SK-N-MC (cell line): ENCODE data around the gene WDR12.
"Not testable (repeated sequence)": the region's sequence is repeated elsewhere in the genome, so short reads cannot be mapped to it uniquely, and the experiment has no call there.

Experiments
- DNase-seq: peaks from one replicate; pipeline ENCODE4 v3.0.0-alpha.2; 2011; ENCODE audit warnings: low read depth, low spot score
- H3K27ac ChIP-seq: fragments of 200-600 bp; sonication (generic); 2 replicates; pipeline ENCODE4 v1.5.1; 2016; ENCODE audit warnings: mixed run types
- H3K36me3 ChIP-seq: fragments of 200-600 bp; sonication (generic); 2 replicates; pipeline ENCODE4 v1.6.1; 2017; ENCODE audit warnings: antibody characterized with exemption, low read length, mixed read lengths; ENCODE audit not compliant: insufficient read depth
- H3K4me3 ChIP-seq: fragments of 200-600 bp; sonication (generic); 2 replicates; pipeline ENCODE4 v1.5.1; 2016
- H3K9ac ChIP-seq: fragments of 200-600 bp; sonication (generic); 2 replicates; pipeline ENCODE4 v1.8.0; 2017; ENCODE audit warnings: mixed run types, mixed read lengths; ENCODE audit not compliant: insufficient read length
- H3K9me3 ChIP-seq: fragments of 200-600 bp; sonication (generic); 2 replicates; pipeline ENCODE4 v1.6.1; 2017; ENCODE audit warnings: low read depth, mild to moderate bottlenecking, antibody characterized with exemption, low read length, moderate library complexity, mixed read lengths
- EZH2 ChIP-seq: fragments of 200-600 bp; sonication (generic); IDR thresholded peaks from one replicate; pipeline ENCODE4 v1.6.1; 2017; ENCODE audit warnings: antibody characterized with exemption
- FOXP2 ChIP-seq: optimal IDR thresholded peaks from 2 replicates; pipeline ENCODE3; 2011; ENCODE audit warnings: mild to moderate bottlenecking, moderate library complexity; ENCODE audit not compliant: insufficient read depth; ENCODE audit errors: extremely low read length, control extremely low read depth
- POLR2AphosphoS5 ChIP-seq: IDR thresholded peaks from 2 replicates; pipeline ENCODE4 v1.6.1; 2012; ENCODE audit warnings: mild to moderate bottlenecking, low read depth, low read length, borderline replicate concordance

WDR12 gene

GRCh38 chr2:202911512-202912341, at the start of gene WDR12, which contains the start of gene CARF:
Gene WDR12 (minus strand): TSS chr2:202911673. CDS start chr2:202911476, 197 bp downstream.
Gene CARF (plus strand): TSS chr2:202912275. CDS start chr2:202941903, 29,628 bp downstream.
- TF ChIP-seq POLR2AphosphoS5, result peak; percentile 87
- TF ChIP-seq FOXP2, result no peak
- TF ChIP-seq EZH2, result no peak
- peak; percentile 88 for DNase-seq

GRCh38 chr2:202960524-202960923, 49.1 kb upstream of the WDR12 start:
- Histone ChIP-seq H3K27ac (no peak overlapping the region), H3K36me3 (no peaks in the 10 kb centered on the region), H3K9me3 (no peaks in the 10 kb centered on the region), H3K4me3 (no peak overlapping the region), H3K9ac (no peak overlapping the region)
- no peak for TF ChIP-seq EZH2
- TF ChIP-seq POLR2AphosphoS5, result no peak
- TF ChIP-seq FOXP2, result no peak
- no peak for DNase-seq

More at GRCh38 chr2:202911512-202912341, at the start of gene WDR12, which contains the start of gene CARF:
- peak within 1 kb of the TSS; percentile 94 for H3K4me3 ChIP-seq
- no peaks in the 10 kb centered on the region for H3K9me3 ChIP-seq
- peak within 1 kb of the TSS; percentile 96 for H3K27ac ChIP-seq
- H3K9ac ChIP-seq, result peak within 1 kb of the TSS; percentile 97
- H3K36me3 ChIP-seq, result peaks cover 29% of the 10 kb centered on the region

DNA sequence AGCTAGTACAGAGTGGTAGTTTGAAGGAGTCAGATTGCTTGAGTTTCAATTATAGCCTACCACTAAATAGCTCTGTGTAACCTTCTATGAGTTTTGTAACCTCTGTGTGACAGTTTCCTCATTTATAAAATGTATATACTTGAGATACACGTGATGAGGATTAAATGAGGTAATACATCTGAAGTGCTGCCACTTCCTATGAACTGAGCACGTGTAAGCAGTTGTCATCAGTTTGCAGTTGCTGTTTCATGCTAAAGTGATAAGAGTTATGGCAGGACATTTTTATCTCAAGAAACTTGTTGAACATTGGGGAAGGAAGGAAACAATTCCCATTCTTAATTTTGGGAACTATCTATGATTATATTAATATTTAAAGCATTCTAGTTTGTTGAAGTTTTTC, 39.1 kb upstream of the WDR12 start:
- Histone ChIP-seq H3K27ac (no peak overlapping the region), H3K36me3 (no peaks in the 10 kb centered on the region), H3K9me3 (peaks cover 4% of the 10 kb centered on the region; the same call in 1 of the 2 replicates), H3K9ac (no peak overlapping the region), H3K4me3 (no peak overlapping the region)
- no peak for DNase-seq
- TF ChIP-seq FOXP2 (no peak), POLR2AphosphoS5 (no peak), EZH2 (no peak)

- H3K36me3 ChIP-seq, H3K4me3 ChIP-seq, H3K9ac ChIP-seq, H3K9me3 ChIP-seq, H3K27ac ChIP-seq, DNase-seq: not testable (repeated sequence)
These were observed 37.9 kb upstream of the WDR12 start for GRCh38 chr2:202949333-202949732.

DNA sequence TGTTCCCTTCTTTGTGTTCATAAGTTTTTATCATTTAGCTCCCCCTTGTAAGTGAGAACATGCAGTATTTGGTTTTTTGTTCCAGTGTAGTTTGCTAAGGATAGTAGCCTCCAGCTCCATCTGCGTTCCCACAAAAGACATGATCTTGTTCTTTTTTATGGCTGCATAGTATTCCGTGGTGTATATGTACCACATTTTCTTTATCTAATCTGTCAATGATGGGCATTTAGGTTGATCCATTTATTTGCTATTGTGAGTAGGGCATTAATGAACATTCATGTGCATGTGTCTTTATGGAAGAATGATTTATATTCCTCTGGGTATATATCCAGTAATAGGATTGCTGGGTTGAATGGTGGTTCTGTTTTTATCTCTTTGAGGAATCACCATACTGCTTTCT, 34.0 kb upstream of the WDR12 start:
- Histone ChIP-seq H3K9me3 (peaks cover 4% of the 10 kb centered on the region; the same call in 1 of the 2 replicates), H3K4me3 (no peak overlapping the region), H3K36me3 (no peaks in the 10 kb centered on the region), H3K27ac (no peak overlapping the region), H3K9ac (no peak overlapping the region)
- no peak for DNase-seq
- no peak for TF ChIP-seq EZH2
- no peak for TF ChIP-seq FOXP2
- no peak for TF ChIP-seq POLR2AphosphoS5

DNA sequence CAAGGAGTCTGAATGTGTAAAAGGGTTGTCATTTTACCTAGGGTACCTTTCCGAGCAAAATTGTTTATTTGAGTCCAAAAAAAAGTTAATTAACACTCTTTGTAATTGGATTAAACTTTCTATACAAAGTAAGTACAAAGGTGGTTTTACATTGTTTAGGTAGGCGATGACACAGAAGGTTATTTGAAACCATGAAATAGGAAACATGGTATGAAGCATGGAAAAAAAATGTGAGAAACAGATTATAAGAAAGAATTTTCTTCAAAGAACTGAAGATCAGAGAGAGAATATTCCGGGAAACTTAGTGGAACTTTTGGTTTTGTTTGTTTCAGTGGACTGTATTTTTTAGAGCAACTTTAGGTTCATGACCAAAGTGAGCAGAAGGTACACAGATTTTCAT, 33.3 kb upstream of the WDR12 start:
- Histone ChIP-seq H3K27ac (no peak overlapping the region), H3K4me3 (no peak overlapping the region), H3K36me3 (no peaks in the 10 kb centered on the region), H3K9me3 (peaks cover 4% of the 10 kb centered on the region; the same call in 1 of the 2 replicates), H3K9ac (no peak overlapping the region)
- no peak for DNase-seq
- TF ChIP-seq POLR2AphosphoS5 (no peak), FOXP2 (no peak), EZH2 (no peak)

- no peak overlapping the region for H3K4me3 ChIP-seq
- TF ChIP-seq EZH2, result no peak
- TF ChIP-seq POLR2AphosphoS5, result no peak
- TF ChIP-seq FOXP2, result no peak
- no peaks in the 10 kb centered on the region for H3K36me3 ChIP-seq
- H3K27ac ChIP-seq, result no peak overlapping the region
- H3K9ac ChIP-seq, result no peak overlapping the region
- DNase-seq, result no peak
- H3K9me3 ChIP-seq, result peaks cover 4% of the 10 kb centered on the region; the same call in 1 of the 2 replicates
These were observed 32.9 kb upstream of the WDR12 start for GRCh38 chr2:202944408-202944807.

- 0 out of 2 replicates have a peak, but pooled peaks cover 2% of the 10 kb centered on the region for H3K9me3 ChIP-seq
- DNase-seq, result no peak
- no peak overlapping the region for H3K4me3 ChIP-seq
- H3K9ac ChIP-seq, result no peak overlapping the region
- H3K27ac ChIP-seq, result no peak overlapping the region
- TF ChIP-seq FOXP2 (no peak), POLR2AphosphoS5 (no peak), EZH2 (no peak)
- 0 out of 2 replicates have a peak, but pooled peaks cover 3% of the 10 kb centered on the region for H3K36me3 ChIP-seq
These were observed 30.3 kb upstream of the WDR12 start for GRCh38 chr2:202941771-202942170.

GRCh38 chr2:202938960-202939359, 27.5 kb upstream of the WDR12 start:
- no peak overlapping the region for H3K4me3 ChIP-seq
- H3K9ac ChIP-seq, result no peak overlapping the region

More at GRCh38 chr2:202938960-202939359, 27.5 kb upstream of the WDR12 start:
- no peak for DNase-seq
- Histone ChIP-seq H3K27ac (no peak overlapping the region), H3K36me3 (0 out of 2 replicates have a peak, but pooled peaks cover 3% of the 10 kb centered on the region), H3K9me3 (no peaks in the 10 kb centered on the region)
- TF ChIP-seq EZH2 (no peak), FOXP2 (no peak), POLR2AphosphoS5 (no peak)
